DOHH2 (cell line): ENCODE results near the gene OXCT1.

Experiments used
- H3F3A ChIP-seq: fragments of 200-600 bp; sonication (generic), shearing (Covaris generic); 2 replicates; pipeline ENCODE4 v1.6.0; 2016; ENCODE audit warnings: antibody characterized with exemption, mild to moderate bottlenecking; ENCODE audit not compliant: control insufficient read depth, insufficient read depth
- H3K27ac ChIP-seq: fragments of 200-600 bp; sonication (generic); 2 replicates; pipeline ENCODE4 v1.5.1; 2014; ENCODE audit warnings: low read depth, mild to moderate bottlenecking, low read length, moderate library complexity
- H3K27me3 ChIP-seq: fragments of 200-600 bp; sonication (generic); 2 replicates; pipeline ENCODE4 v1.6.1; 2014; ENCODE audit warnings: mild to moderate bottlenecking, low read length, mixed read lengths; ENCODE audit not compliant: control insufficient read depth
- H3K36me3 ChIP-seq: fragments of 200-600 bp; sonication (generic); 2 replicates; pipeline ENCODE4 v1.6.1; 2014; ENCODE audit warnings: mild to moderate bottlenecking, low read length, moderate library complexity, mixed read lengths; ENCODE audit not compliant: control insufficient read depth
- H3K4me1 ChIP-seq: fragments of 200-600 bp; sonication (generic); 2 replicates; pipeline ENCODE4 v1.6.1; 2014; ENCODE audit warnings: mild to moderate bottlenecking, low read length, mixed read lengths; ENCODE audit not compliant: control insufficient read depth
- H3K4me2 ChIP-seq: fragments of 200-600 bp; sonication (generic); 2 replicates; pipeline ENCODE4 v1.6.0; 2014; ENCODE audit warnings: mild to moderate bottlenecking, low read length, moderate library complexity
- H3K4me3 ChIP-seq: fragments of 200-600 bp; sonication (generic); 2 replicates; pipeline ENCODE4 v1.5.1; 2014; ENCODE audit warnings: mild to moderate bottlenecking, low read length, mixed read lengths
- H3K79me2 ChIP-seq: fragments of 200-600 bp; sonication (generic); 2 replicates; pipeline ENCODE4 v1.6.1; 2014; ENCODE audit warnings: mild to moderate bottlenecking, low read length, mixed read lengths; ENCODE audit not compliant: control insufficient read depth
- H3K9me2 ChIP-seq: fragments of 200-600 bp; sonication (generic); replicated peaks from 2 replicates; pipeline ENCODE4 v1.6.1; 2014; ENCODE audit warnings: mild to moderate bottlenecking, low read length, mixed read lengths; ENCODE audit not compliant: control insufficient read depth
- H3K9me3 ChIP-seq: fragments of 200-600 bp; sonication (generic); 2 replicates; pipeline ENCODE4 v1.6.1; 2014; ENCODE audit warnings: antibody characterized with exemption, low read length, mixed read lengths; ENCODE audit not compliant: control insufficient read depth, insufficient read depth
- H4K20me1 ChIP-seq: fragments of 200-600 bp; sonication (generic); 2 replicates; pipeline ENCODE4 v1.6.0; 2014; ENCODE audit warnings: low read depth, mild to moderate bottlenecking, antibody characterized with exemption, low read length, moderate library complexity; ENCODE audit not compliant: control insufficient read depth, insufficient read depth
- EZH2phosphoT487 ChIP-seq: fragments of 200-600 bp; sonication (generic); IDR thresholded peaks from 2 replicates; pipeline ENCODE4 v1.6.1; 2017; ENCODE audit warnings: borderline replicate concordance, mild to moderate bottlenecking, antibody characterized with exemption, low read length, moderate library complexity, mixed read lengths
- TF ChIP-seq, protein P1 (sequence below): fragments of 200-600 bp; sonication (generic); IDR thresholded peaks from one replicate; pipeline ENCODE4 v1.5.1; 2014; ENCODE audit warnings: antibody characterized with exemption, mild to moderate bottlenecking, low read depth, low read length; ENCODE audit not compliant: poor library complexity, severe bottlenecking

The OXCT1 gene

DNA sequence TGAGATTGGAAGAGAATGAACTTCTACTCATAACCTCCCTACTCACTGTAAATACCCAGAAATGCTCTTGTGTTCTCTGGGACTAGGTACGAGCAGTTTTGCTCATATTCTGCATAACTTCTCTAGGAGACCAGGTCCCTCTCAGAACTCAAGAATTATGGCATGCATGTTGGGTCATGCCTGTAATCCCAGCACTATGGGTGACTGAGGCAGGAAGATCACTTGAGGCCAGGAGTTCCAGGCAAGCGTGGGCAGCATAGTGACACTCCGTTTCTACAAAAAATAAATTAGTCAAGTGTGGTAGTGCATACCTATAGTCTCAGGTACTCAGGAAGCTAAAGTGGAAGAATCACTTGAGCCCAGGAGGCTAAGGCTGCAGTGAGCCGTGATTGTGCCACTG is 141.9 kb downstream of the OXCT1 start:
- H3K27me3 ChIP-seq = no peaks in the 10 kb centered on the region
- no peaks in the 10 kb centered on the region for H3K36me3 ChIP-seq
- H3K4me2 ChIP-seq = no peak overlapping the region
- no peaks in the 10 kb centered on the region for H3K9me2 ChIP-seq
- H4K20me1 ChIP-seq = no peaks in the 10 kb centered on the region
- H3K4me3 ChIP-seq = no peak overlapping the region
- no peaks in the 10 kb centered on the region for H3K79me2 ChIP-seq
- H3K4me1 ChIP-seq = no peaks in the 10 kb centered on the region
- no peak for TF ChIP-seq EZH2phosphoT487
- TF ChIP-seq, protein P1, sequence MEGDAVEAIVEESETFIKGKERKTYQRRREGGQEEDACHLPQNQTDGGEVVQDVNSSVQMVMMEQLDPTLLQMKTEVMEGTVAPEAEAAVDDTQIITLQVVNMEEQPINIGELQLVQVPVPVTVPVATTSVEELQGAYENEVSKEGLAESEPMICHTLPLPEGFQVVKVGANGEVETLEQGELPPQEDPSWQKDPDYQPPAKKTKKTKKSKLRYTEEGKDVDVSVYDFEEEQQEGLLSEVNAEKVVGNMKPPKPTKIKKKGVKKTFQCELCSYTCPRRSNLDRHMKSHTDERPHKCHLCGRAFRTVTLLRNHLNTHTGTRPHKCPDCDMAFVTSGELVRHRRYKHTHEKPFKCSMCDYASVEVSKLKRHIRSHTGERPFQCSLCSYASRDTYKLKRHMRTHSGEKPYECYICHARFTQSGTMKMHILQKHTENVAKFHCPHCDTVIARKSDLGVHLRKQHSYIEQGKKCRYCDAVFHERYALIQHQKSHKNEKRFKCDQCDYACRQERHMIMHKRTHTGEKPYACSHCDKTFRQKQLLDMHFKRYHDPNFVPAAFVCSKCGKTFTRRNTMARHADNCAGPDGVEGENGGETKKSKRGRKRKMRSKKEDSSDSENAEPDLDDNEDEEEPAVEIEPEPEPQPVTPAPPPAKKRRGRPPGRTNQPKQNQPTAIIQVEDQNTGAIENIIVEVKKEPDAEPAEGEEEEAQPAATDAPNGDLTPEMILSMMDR = no peak
- H3K27ac ChIP-seq = no peak overlapping the region
- H3F3A ChIP-seq = no peaks in the 10 kb centered on the region
- no peaks in the 10 kb centered on the region for H3K9me3 ChIP-seq

- Histone ChIP-seq H3K4me3 (no peak overlapping the region), H3K79me2 (no peaks in the 10 kb centered on the region), H3K27me3 (peaks cover 9% of the 10 kb centered on the region), H3K27ac (no peak overlapping the region), H3K36me3 (no peaks in the 10 kb centered on the region), H3K9me2 (no peaks in the 10 kb centered on the region), H4K20me1 (no peaks in the 10 kb centered on the region), H3K4me1 (no peaks in the 10 kb centered on the region), H3K9me3 (no peaks in the 10 kb centered on the region), H3K4me2 (no peak overlapping the region), H3F3A (no peaks in the 10 kb centered on the region)
- TF ChIP-seq, protein P1 = no peak
- TF ChIP-seq EZH2phosphoT487 = no peak
Observed at GRCh38 chr5:41722359-41722950, 147.8 kb downstream of the OXCT1 start.

- Histone ChIP-seq H3K79me2 (no peaks in the 10 kb centered on the region), H3F3A (no peaks in the 10 kb centered on the region), H3K27me3 (peaks cover 9% of the 10 kb centered on the region), H3K9me3 (no peaks in the 10 kb centered on the region), H3K4me1 (no peaks in the 10 kb centered on the region), H3K4me3 (no peak overlapping the region), H4K20me1 (no peaks in the 10 kb centered on the region), H3K4me2 (no peak overlapping the region), H3K27ac (no peak overlapping the region), H3K36me3 (no peaks in the 10 kb centered on the region), H3K9me2 (no peaks in the 10 kb centered on the region)
- TF ChIP-seq EZH2phosphoT487 = no peak
- TF ChIP-seq, protein P1 = no peak
Observed at GRCh38 chr5:41721516-41721915, 148.7 kb downstream of the OXCT1 start.
